Endothelial cell of umbilical vein (primary cell): ENCODE results near the gene ARRDC2.

Experiments used
- EZH2 ChIP-seq: IDR thresholded peaks from 2 replicates; pipeline ENCODE4 v1.6.1; 2012; ENCODE audit warnings: borderline replicate concordance, low read depth, mild to moderate bottlenecking, moderate library complexity, low read length, inconsistent platforms; ENCODE audit not compliant: severe bottlenecking
- FOS ChIP-seq: IDR thresholded peaks from 2 replicates; pipeline ENCODE4 v1.6.1; 2011; ENCODE audit warnings: mild to moderate bottlenecking, low read length, moderate library complexity, borderline replicate concordance; ENCODE audit not compliant: insufficient read depth
- JUN ChIP-seq: IDR thresholded peaks from 2 replicates; pipeline ENCODE4 v1.6.1; 2011; ENCODE audit warnings: borderline replicate concordance, low read depth; ENCODE audit not compliant: insufficient read length, insufficient read depth
- MYC ChIP-seq: IDR thresholded peaks from one replicate; pipeline ENCODE4 v1.6.1; 2011; ENCODE audit warnings: mild to moderate bottlenecking, low read depth, low read length
- POLR2A ChIP-seq: IDR thresholded peaks from 2 replicates; pipeline ENCODE4 v1.6.1; 2012; ENCODE audit warnings: low read depth, mild to moderate bottlenecking, control low read depth, low read length
- POLR2AphosphoS5 ChIP-seq: IDR thresholded peaks from 2 replicates; pipeline ENCODE4 v1.6.1; 2012; ENCODE audit warnings: low read depth, mild to moderate bottlenecking, control low read depth, low read length, moderate library complexity; ENCODE audit not compliant: insufficient read depth
- TF ChIP-seq, protein P1 (sequence below), 2 donors: IDR thresholded peaks; 1 replicate in 1 of 2; 2 replicates in 1 of 2; pipeline ENCODE4 v1.5.1; 2011; ENCODE audit warnings: low read length in 2 of 2, mild to moderate bottlenecking in 2 of 2, moderate library complexity in 2 of 2, control low read depth in 1 of 2, inconsistent platforms in 1 of 2, low read depth in 1 of 2; ENCODE audit not compliant: insufficient read depth in 1 of 2; ENCODE audit errors: extremely low read depth in 1 of 2
- TF ChIP-seq, protein P2 (sequence below): IDR thresholded peaks from 2 replicates; pipeline ENCODE4 v1.6.1; 2011; ENCODE audit not compliant: insufficient read depth, insufficient read length

DNA sequence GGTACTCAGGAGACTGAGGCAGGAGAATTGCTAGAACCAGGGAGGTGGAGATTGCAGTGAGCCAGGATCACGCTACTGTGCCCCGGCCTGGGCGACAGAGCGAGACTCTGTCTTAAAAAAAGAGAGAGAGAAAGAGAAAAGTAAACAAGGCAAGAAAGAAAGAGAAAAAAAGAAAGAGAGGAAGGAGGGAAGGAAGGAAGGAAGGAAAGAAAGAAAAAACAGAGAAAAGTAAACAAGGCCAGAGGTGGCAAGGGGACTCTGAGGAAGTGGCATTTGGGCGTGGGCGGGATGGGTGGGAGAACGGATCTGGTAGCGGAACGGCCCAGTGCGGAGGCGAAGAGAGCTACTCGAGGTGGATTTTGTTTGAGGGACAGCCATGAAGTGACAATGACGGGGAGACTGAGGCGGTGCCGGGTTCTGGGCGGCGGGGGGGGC, 7.5 kb upstream of the ARRDC2 start:
- TF ChIP-seq POLR2A (no peak), EZH2 (no peak), POLR2AphosphoS5 (no peak), MYC (no peak), JUN (no peak), FOS (no peak)
- TF ChIP-seq, protein P1, sequence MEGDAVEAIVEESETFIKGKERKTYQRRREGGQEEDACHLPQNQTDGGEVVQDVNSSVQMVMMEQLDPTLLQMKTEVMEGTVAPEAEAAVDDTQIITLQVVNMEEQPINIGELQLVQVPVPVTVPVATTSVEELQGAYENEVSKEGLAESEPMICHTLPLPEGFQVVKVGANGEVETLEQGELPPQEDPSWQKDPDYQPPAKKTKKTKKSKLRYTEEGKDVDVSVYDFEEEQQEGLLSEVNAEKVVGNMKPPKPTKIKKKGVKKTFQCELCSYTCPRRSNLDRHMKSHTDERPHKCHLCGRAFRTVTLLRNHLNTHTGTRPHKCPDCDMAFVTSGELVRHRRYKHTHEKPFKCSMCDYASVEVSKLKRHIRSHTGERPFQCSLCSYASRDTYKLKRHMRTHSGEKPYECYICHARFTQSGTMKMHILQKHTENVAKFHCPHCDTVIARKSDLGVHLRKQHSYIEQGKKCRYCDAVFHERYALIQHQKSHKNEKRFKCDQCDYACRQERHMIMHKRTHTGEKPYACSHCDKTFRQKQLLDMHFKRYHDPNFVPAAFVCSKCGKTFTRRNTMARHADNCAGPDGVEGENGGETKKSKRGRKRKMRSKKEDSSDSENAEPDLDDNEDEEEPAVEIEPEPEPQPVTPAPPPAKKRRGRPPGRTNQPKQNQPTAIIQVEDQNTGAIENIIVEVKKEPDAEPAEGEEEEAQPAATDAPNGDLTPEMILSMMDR (IDR thresholded peaks at IDR 0.05; ENCODE audit: extremely low read depth in 1 of 2, insufficient read depth in 1 of 2, low read depth in 1 of 2, low read length in 2 of 2), result no peak
- TF ChIP-seq, protein P2, sequence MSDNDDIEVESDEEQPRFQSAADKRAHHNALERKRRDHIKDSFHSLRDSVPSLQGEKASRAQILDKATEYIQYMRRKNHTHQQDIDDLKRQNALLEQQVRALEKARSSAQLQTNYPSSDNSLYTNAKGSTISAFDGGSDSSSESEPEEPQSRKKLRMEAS, result no peak
